Ecto neural progenitor cell (in vitro differentiated cells): ENCODE measurements around the gene SPIRE2.

ENCODE experiments used
- DNase-seq: peaks from one replicate; pipeline ENCODE4 v3.0.0-alpha.2; 2018; ENCODE audit warnings: low spot score

SPIRE2 gene

GRCh38 chr16:89841275-89841674 is 13.0 kb downstream of the SPIRE2 start:
- no peak for DNase-seq

GRCh38 chr16:89842471-89843408 is 14.5 kb downstream of the SPIRE2 start:
- no peak for DNase-seq

GRCh38 chr16:89843409-89844350 is 15.4 kb downstream of the SPIRE2 start:
- DNase-seq: no peak

GRCh38 chr16:89844739-89845339 is 16.6 kb downstream of the SPIRE2 start:
- no peak for DNase-seq

GRCh38 chr16:89845417-89845816 is 17.1 kb downstream of the SPIRE2 start:
- no peak for DNase-seq

GRCh38 chr16:89847051-89847939 is 19.0 kb downstream of the SPIRE2 start:
- DNase-seq: no peak

- DNase-seq: no peak
Observed at GRCh38 chr16:89847940-89848297, 19.6 kb downstream of the SPIRE2 start.

GRCh38 chr16:89848974-89849373 is 20.7 kb downstream of the SPIRE2 start:
- DNase-seq: no peak

- no peak for DNase-seq
Observed at GRCh38 chr16:89853306-89853993, 25.2 kb downstream of the SPIRE2 start.

GRCh38 chr16:89855301-89855945 is 27.1 kb downstream of the SPIRE2 start:
- no peak for DNase-seq

GRCh38 chr16:89855986-89856385 is 27.7 kb downstream of the SPIRE2 start:
- DNase-seq: no peak

- no peak for DNase-seq
Observed at GRCh38 chr16:89858973-89859614, 30.8 kb downstream of the SPIRE2 start.

GRCh38 chr16:89859615-89860007 is 31.3 kb downstream of the SPIRE2 start:
- DNase-seq: no peak

GRCh38 chr16:89860747-89861304 is 32.6 kb downstream of the SPIRE2 start:
- peak; percentile 83 for DNase-seq

GRCh38 chr16:89861648-89862047 is 33.4 kb downstream of the SPIRE2 start:
- no peak for DNase-seq

- no peak for DNase-seq
Observed at GRCh38 chr16:89862732-89863131, 34.5 kb downstream of the SPIRE2 start.

- no peak for DNase-seq
Observed at GRCh38 chr16:89863741-89864526, 35.7 kb downstream of the SPIRE2 start.

GRCh38 chr16:89864527-89864820 is 36.2 kb downstream of the SPIRE2 start:
- DNase-seq: no peak

- no peak for DNase-seq
Observed at GRCh38 chr16:89867918-89868317, 39.6 kb downstream of the SPIRE2 start.
